C4-2B (cell line): Measurements from ENCODE around the gene LRCOL1.

Experiments
- CTCF ChIP-seq: fragments of 450-650 bp; conservative IDR thresholded peaks from 2 replicates; pipeline ENCODE4 v1.5.1; 2017; ENCODE audit warnings: mild to moderate bottlenecking
- ZFX ChIP-seq: fragments of 450-650 bp; IDR thresholded peaks from 2 replicates; pipeline ENCODE4 v1.6.1; 2017

DNA sequence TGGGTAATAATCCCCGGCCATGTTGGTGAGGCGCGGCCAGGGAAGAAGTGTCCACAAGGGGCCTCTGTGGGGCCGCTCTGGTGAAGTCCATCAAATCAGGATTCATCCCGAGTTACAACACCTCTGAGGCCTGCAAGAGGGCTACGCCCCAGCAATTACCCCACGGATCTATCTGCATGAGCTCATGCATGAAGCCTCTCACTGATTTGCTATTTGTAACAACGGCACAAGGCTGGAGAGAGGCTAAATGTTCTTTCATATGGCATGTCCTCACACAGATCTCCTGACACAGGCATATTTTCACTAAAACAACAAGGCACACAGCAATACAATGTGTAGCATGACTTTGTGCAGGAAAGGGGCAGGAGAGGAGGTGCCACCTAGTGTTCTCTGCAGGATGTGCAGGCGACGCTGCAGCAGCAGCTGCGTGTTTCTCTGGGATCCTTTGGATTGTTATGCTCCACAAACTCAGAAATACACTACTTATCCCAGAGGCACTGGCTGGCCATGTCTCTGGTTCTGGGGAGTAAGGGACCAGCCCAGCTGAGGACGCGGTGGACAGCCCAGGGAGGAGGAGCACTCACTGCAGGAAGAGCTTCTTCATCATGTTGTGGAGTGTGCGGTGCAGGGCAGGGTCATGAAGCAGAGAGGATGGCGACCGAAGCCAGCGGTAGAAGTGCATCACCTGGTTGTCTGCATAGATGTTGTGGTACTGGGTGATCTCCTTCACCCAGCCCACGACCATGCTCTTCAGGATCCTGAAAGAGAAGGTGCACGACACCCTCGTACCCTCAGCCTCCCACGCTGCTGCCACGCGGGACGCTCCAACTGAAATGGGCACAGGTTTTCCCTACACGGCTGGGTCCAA is 28.4 kb upstream of the LRCOL1 start:
- TF ChIP-seq CTCF (peak; percentile 85), ZFX (no peak)
